MM.1S (cell line): ENCODE measurements around the gene SEPTIN7.

ENCODE experiments used
- EZH2 ChIP-seq: fragments of 300-600 bp; sonication (generic); optimal IDR thresholded peaks from 2 replicates; pipeline ENCODE3; 2017; ENCODE audit warnings: low read depth, mild to moderate bottlenecking, antibody characterized with exemption, low read length, mixed read lengths
- TF ChIP-seq, protein P1 (sequence below): fragments of 300-600 bp; sonication (generic); IDR thresholded peaks from 2 replicates; pipeline ENCODE4 v1.5.1; 2016; ENCODE audit warnings: antibody characterized with exemption, low read length, mixed read lengths

DNA sequence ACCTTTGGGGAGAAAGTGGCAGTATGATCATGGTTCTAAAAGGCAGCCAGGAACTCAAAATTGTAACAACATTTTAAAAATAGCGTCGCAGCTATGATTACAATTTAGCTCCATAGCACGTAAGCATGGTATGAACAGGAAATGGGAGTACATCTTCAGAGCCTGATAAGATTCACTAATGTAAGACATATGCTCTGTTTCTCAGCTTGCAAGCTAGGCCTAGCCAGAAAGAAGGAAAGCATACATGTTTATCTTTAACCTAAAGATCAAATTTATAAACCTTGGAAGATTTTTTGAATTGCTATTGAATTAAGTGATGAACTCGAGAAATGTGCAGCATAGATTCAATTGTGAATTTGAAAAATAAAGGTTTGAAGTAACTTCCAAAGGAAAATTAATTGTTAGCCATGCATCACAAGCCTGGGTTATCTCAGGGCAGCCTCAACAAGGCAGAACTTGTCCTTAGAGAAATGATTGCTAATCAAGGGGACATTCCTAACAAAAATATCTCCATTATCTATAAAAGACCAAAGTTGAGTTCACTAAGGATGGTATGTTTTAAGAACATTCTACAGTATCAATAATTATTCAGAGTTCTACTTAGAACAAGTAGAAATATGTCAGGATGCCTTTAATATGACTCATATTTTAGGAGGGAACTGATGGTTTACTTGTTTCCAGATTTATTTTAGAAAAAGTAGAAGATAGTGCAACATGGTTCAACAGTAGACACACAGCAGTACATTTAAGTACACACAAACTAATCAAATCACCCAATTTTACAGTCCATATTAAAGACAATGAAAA is 38.8 kb upstream of the SEPTIN7 start:
- TF ChIP-seq, protein P1, sequence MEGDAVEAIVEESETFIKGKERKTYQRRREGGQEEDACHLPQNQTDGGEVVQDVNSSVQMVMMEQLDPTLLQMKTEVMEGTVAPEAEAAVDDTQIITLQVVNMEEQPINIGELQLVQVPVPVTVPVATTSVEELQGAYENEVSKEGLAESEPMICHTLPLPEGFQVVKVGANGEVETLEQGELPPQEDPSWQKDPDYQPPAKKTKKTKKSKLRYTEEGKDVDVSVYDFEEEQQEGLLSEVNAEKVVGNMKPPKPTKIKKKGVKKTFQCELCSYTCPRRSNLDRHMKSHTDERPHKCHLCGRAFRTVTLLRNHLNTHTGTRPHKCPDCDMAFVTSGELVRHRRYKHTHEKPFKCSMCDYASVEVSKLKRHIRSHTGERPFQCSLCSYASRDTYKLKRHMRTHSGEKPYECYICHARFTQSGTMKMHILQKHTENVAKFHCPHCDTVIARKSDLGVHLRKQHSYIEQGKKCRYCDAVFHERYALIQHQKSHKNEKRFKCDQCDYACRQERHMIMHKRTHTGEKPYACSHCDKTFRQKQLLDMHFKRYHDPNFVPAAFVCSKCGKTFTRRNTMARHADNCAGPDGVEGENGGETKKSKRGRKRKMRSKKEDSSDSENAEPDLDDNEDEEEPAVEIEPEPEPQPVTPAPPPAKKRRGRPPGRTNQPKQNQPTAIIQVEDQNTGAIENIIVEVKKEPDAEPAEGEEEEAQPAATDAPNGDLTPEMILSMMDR, result no peak
- TF ChIP-seq EZH2, result no peak
